ENCODE measurements around the gene IRF8. TPM values are rescaled to one million over a fixed set of nuclear protein-coding genes. Genes with fewer than 3 reads are reported as not detected.

Gene IRF8
- total RNA-seq, 3 donors from 2014 or later: 16.7 to 121 (median 20.2) TPM

- TF ChIP-seq POLR2AphosphoS5 (IDR thresholded peaks at IDR 0.05) (no peak), POLR2A (IDR thresholded peaks at IDR 0.05) (no peak), CTCF (IDR thresholded peaks at IDR 0.05) (no peak)
- intact Hi-C loops (cut with DNase I; ENCODE audit: low total_unique reads): no loop called here
- Histone ChIP-seq H3K36me3 (no peaks in the 10 kb centered on the region), H3K4me3 (no peak overlapping the region), H3K27ac (no peak overlapping the region), H3K9me3 (no peaks in the 10 kb centered on the region), H3K4me1 (no peaks in the 10 kb centered on the region), H3K27me3 (peaks cover 0 to 46% of the 10 kb centered on the region in 2 donors)
- no peak for DNase-seq (ENCODE audit: low spot score in 2 of 2)
These were observed 10.3 kb upstream of the IRF8 start for GRCh38 chr16:85888405-85889331.

- no peak overlapping the region for H3K4me3 ChIP-seq
- TF ChIP-seq POLR2A (IDR thresholded peaks at IDR 0.05): no peak
- TF ChIP-seq POLR2AphosphoS5 (IDR thresholded peaks at IDR 0.05): no peak
- no peak for TF ChIP-seq CTCF (IDR thresholded peaks at IDR 0.05)
- H3K27ac ChIP-seq: no peak overlapping the region
- H3K4me1 ChIP-seq: no peaks in the 10 kb centered on the region
- H3K27me3 ChIP-seq: peaks cover 0 to 43% of the 10 kb centered on the region in 2 donors
- intact Hi-C loops (cut with DNase I; ENCODE audit: low total_unique reads): loop anchor here (5.0 kb wide), 1 partner anchor 1796 kb away; no protein-coding TSS in a partner anchor
- H3K9me3 ChIP-seq: no peaks in the 10 kb centered on the region
- H3K36me3 ChIP-seq: no peaks in the 10 kb centered on the region
- DNase-seq (ENCODE audit: low spot score in 2 of 2): no peak
These were observed 7.8 kb upstream of the IRF8 start for GRCh38 chr16:85891033-85891775.

DNA sequence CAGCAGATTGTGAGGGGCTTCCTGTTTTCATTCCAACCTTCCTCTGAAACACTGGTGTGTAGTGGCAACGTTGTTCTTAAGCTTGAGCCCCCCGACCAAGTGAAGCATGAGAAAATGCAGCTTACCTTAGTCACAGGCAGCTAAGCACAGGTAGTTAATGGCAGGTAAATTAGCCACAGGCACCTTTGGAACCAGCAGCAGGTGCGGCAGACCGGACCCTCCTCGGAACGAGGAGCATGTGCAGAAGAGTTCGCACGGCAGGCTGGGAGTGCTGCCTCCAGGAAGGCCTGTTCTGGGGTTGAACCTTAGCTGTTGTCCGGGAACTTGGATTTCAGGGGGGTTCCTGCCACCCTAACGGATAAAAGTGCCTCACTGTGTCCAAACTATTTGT, 7.2 kb upstream of the IRF8 start:
- DNase-seq (ENCODE audit: low spot score in 2 of 2): no peak
- intact Hi-C loops (cut with DNase I; ENCODE audit: low total_unique reads): loop anchor here (5.0 kb wide), 1 partner anchor 1796 kb away; no protein-coding TSS in a partner anchor
- Histone ChIP-seq H3K4me1 (no peaks in the 10 kb centered on the region), H3K9me3 (no peaks in the 10 kb centered on the region), H3K4me3 (no peak overlapping the region), H3K36me3 (no peaks in the 10 kb centered on the region), H3K27ac (no peak overlapping the region), H3K27me3 (peaks cover 0 to 42% of the 10 kb centered on the region in 2 donors)
- no peak for TF ChIP-seq POLR2AphosphoS5 (IDR thresholded peaks at IDR 0.05)
- TF ChIP-seq CTCF (IDR thresholded peaks at IDR 0.05): no peak
- no peak for TF ChIP-seq POLR2A (IDR thresholded peaks at IDR 0.05)

- H3K27me3 ChIP-seq: peaks cover 0 to 41% of the 10 kb centered on the region in 2 donors
- H3K4me1 ChIP-seq: no peaks in the 10 kb centered on the region
- no peaks in the 10 kb centered on the region for H3K9me3 ChIP-seq
- H3K36me3 ChIP-seq: no peaks in the 10 kb centered on the region
- intact Hi-C loops (cut with DNase I; ENCODE audit: low total_unique reads): loop anchor here (5.0 kb wide), 1 partner anchor 1795 kb away; no protein-coding TSS in a partner anchor
- TF ChIP-seq POLR2A (IDR thresholded peaks at IDR 0.05) (no peak), CTCF (IDR thresholded peaks at IDR 0.05) (no peak), POLR2AphosphoS5 (IDR thresholded peaks at IDR 0.05) (no peak)
- no peak overlapping the region for H3K4me3 ChIP-seq
- no peak for DNase-seq (ENCODE audit: low spot score in 2 of 2)
- no peak overlapping the region for H3K27ac ChIP-seq
These were observed 6.2 kb upstream of the IRF8 start for GRCh38 chr16:85892760-85893159.
